Breast epithelium (tissue), 4 donors: ENCODE measurements around the gene NKX2-1. TPM values are rescaled to one million over a fixed set of nuclear protein-coding genes. Genes with fewer than 3 reads are reported as not detected.
A peak's percentile ranks its signal among the peaks of the same experiment; 100 is the strongest.

ENCODE experiments used
- DNase-seq, 2 donors: peaks; one replicate each; pipeline ENCODE4 v3.0.0-alpha.2; 2019; ENCODE audit warnings: low spot score in 2 of 2
- H3K27ac ChIP-seq, 2 donors: fragments of 200-600 bp; sonication (generic) in 1 of 2; one replicate each; pipeline ENCODE4 v1.5.1; 2016 to 2019; ENCODE audit warnings: mild to moderate bottlenecking in 1 of 2
- H3K27me3 ChIP-seq, 2 donors: fragments of 200-600 bp; sonication (generic) in 1 of 2; one replicate each; pipeline versions ENCODE4 v1.5.1 to v1.6.0; 2017 to 2019; ENCODE audit warnings: control low read depth in 1 of 2, mild to moderate bottlenecking in 1 of 2
- H3K36me3 ChIP-seq: fragments of 200-600 bp; one replicate; pipeline ENCODE4 v1.5.1; 2019
- H3K4me1 ChIP-seq, 2 donors: fragments of 200-600 bp; sonication (generic); one replicate each; pipeline ENCODE4 v1.5.1; 2016 to 2019; ENCODE audit warnings: control low read depth in 1 of 2
- H3K4me3 ChIP-seq, 3 donors: fragments of 200-600 bp; sonication (generic); 1 replicate in 2 of 3; 2 replicates in 1 of 3; pipeline ENCODE4 v1.5.1; 2016 to 2019; ENCODE audit warnings: mild to moderate bottlenecking in 3 of 3, moderate library complexity in 2 of 3
- H3K9me3 ChIP-seq, 2 donors: fragments of 200-600 bp; sonication (generic) in 1 of 2; one replicate each; pipeline ENCODE4 v1.5.1; 2016 to 2019; ENCODE audit warnings: control low read depth in 1 of 2
- CTCF ChIP-seq, 3 donors: fragments of 450-650 bp; IDR thresholded peaks; one replicate each; pipeline ENCODE4 v1.5.1; 2016 to 2017; ENCODE audit warnings: antibody characterized with exemption in 3 of 3, mild to moderate bottlenecking in 3 of 3, moderate library complexity in 3 of 3
- POLR2A ChIP-seq: fragments of 450-650 bp; IDR thresholded peaks from one replicate; pipeline ENCODE4 v1.6.1; 2016; ENCODE audit warnings: antibody characterized with exemption, mild to moderate bottlenecking, moderate library complexity
- POLR2AphosphoS5 ChIP-seq, 3 donors: sonication (generic); formaldehyde crosslinking; IDR thresholded peaks; one replicate each; pipeline ENCODE4 v1.6.1; 2017; ENCODE audit warnings: antibody characterized with exemption in 3 of 3
- intact Hi-C: fragments of 100-400 bp; cut with DNase I; formaldehyde crosslinking; loops from one replicate; pipeline ENCODE4 v1.15.1; 2023; ENCODE audit warnings: low total_unique reads
- total RNA-seq, 3 donors: library from RNA; depleted of rRNA; stranded (reverse); fragments of >200 nt; gene quantifications; one replicate each; pipeline ENCODE4 v1.1.0, GENCODE V29; 2016

Gene NKX2-1
- not detected for total RNA-seq

GRCh38 chr14:36519431-36520321 lies at the start of gene NKX2-1:
Gene NKX2-1 (minus strand): TSS chr14:36520232. CDS start chr14:36520129, 103 bp downstream.
- TF ChIP-seq POLR2A (no peak), POLR2AphosphoS5 (IDR thresholded peaks at IDR 0.05) (no peak), CTCF (IDR thresholded peaks at IDR 0.05) (no peak)
- intact Hi-C loops = no loop called here
- Histone ChIP-seq H3K4me1 (peaks cover 0 to 21% of the 10 kb centered on the region in 2 donors), H3K36me3 (no peaks in the 10 kb centered on the region), H3K27ac (no peak within 1 kb of the TSS), H3K9me3 (no peaks in the 10 kb centered on the region), H3K4me3 (peak within 1 kb of the TSS; percentile 21 to 63 (median 38)), H3K27me3 (peaks cover 14 to 99% of the 10 kb centered on the region in 2 donors)
- DNase-seq = no peak

- Histone ChIP-seq H3K4me1 (no peaks in the 10 kb centered on the region), H3K4me3 (no peak overlapping the region), H3K9me3 (no peaks in the 10 kb centered on the region), H3K27ac (no peak overlapping the region), H3K36me3 (no peaks in the 10 kb centered on the region), H3K27me3 (peaks cover 0 to 15% of the 10 kb centered on the region in 2 donors)
- DNase-seq = no peak
- TF ChIP-seq POLR2AphosphoS5 (IDR thresholded peaks at IDR 0.05) (no peak), POLR2A (no peak), CTCF (IDR thresholded peaks at IDR 0.05) (peak in 2 of 3 donors; percentile 15 to 34)
- intact Hi-C loops = no loop called here
These were observed 36.9 kb upstream of the NKX2-1 start for GRCh38 chr14:36556811-36557433.

GRCh38 chr14:36555998-36556743 lies 36.1 kb upstream of the NKX2-1 start:
- Histone ChIP-seq H3K4me3 (no peak overlapping the region), H3K27ac (no peak overlapping the region), H3K36me3 (no peaks in the 10 kb centered on the region), H3K4me1 (no peaks in the 10 kb centered on the region), H3K27me3 (peaks cover 0 to 9% of the 10 kb centered on the region in 2 donors), H3K9me3 (no peaks in the 10 kb centered on the region)
- TF ChIP-seq CTCF (IDR thresholded peaks at IDR 0.05) (no peak), POLR2A (no peak), POLR2AphosphoS5 (IDR thresholded peaks at IDR 0.05) (no peak)
- intact Hi-C loops = no loop called here
- DNase-seq = no peak

GRCh38 chr14:36553656-36554260 lies 33.7 kb upstream of the NKX2-1 start:
- H3K4me3 ChIP-seq = no peak overlapping the region
- H3K9me3 ChIP-seq = no peaks in the 10 kb centered on the region
- intact Hi-C loops = no loop called here
- H3K27me3 ChIP-seq = no peaks in the 10 kb centered on the region
- no peaks in the 10 kb centered on the region for H3K36me3 ChIP-seq
- DNase-seq = no peak
- no peak overlapping the region for H3K27ac ChIP-seq
- TF ChIP-seq POLR2AphosphoS5 (IDR thresholded peaks at IDR 0.05) = no peak
- no peak for TF ChIP-seq POLR2A
- TF ChIP-seq CTCF (IDR thresholded peaks at IDR 0.05) = peak in 2 of 3 donors; percentile 37 to 56
- no peaks in the 10 kb centered on the region for H3K4me1 ChIP-seq
